ENCODE data around the gene ABCC9. TPM values are rescaled to one million over a fixed set of nuclear protein-coding genes. Genes with fewer than 3 reads are reported as not detected.

The ABCC9 gene
- total RNA-seq, 1 donor from 2014 or later, result 19.8 TPM

- no peak for TF ChIP-seq CTCF (IDR thresholded peaks at IDR 0.05)
- Histone ChIP-seq H3K4me3 (no peak overlapping the region), H3K36me3 (no peaks in the 10 kb centered on the region), H3K27ac (no peak overlapping the region), H3K27me3 (no peaks in the 10 kb centered on the region), H3K4me1 (no peaks in the 10 kb centered on the region), H3K9me3 (peaks cover 0 to 21% of the 10 kb centered on the region in 2 donors)
- intact Hi-C loops (cut with DNase I), result no loop called here
- no peak for DNase-seq (ENCODE audit: low spot score in 2 of 2)
Observed at GRCh38 chr12:21945002-21945401, 3.8 kb upstream of the ABCC9 start.

- peaks cover 0 to 15% of the 10 kb centered on the region in 2 donors for H3K9me3 ChIP-seq
- intact Hi-C loops (cut with DNase I), result loop anchor here (5.0 kb wide), 2 partner anchors 40 to 115 kb away; no protein-coding TSS in a partner anchor
- no peak for TF ChIP-seq CTCF (IDR thresholded peaks at IDR 0.05)
- H3K27ac ChIP-seq, result peak overlapping the region; percentile 67 to 79
- DNase-seq (ENCODE audit: low spot score in 2 of 2), result no peak
- H3K4me1 ChIP-seq, result no peaks in the 10 kb centered on the region
- H3K36me3 ChIP-seq, result no peaks in the 10 kb centered on the region
- no peaks in the 10 kb centered on the region for H3K27me3 ChIP-seq
- peak overlapping the region; percentile 58 to 61 for H3K4me3 ChIP-seq
Observed at GRCh38 chr12:21942377-21942703, 1.1 kb upstream of the ABCC9 start.

GRCh38 chr12:21941506-21942376 is 515 bp upstream of the ABCC9 start:
- DNase-seq (ENCODE audit: low spot score in 2 of 2), result peak in 1 of 2 donors; percentile 73
- peak overlapping the region; percentile 67 to 79 for H3K27ac ChIP-seq
- peaks cover 0 to 9% of the 10 kb centered on the region in 2 donors for H3K9me3 ChIP-seq
- H3K4me3 ChIP-seq, result peak overlapping the region; percentile 58 to 61
- H3K36me3 ChIP-seq, result no peaks in the 10 kb centered on the region
- H3K27me3 ChIP-seq, result no peaks in the 10 kb centered on the region
- TF ChIP-seq CTCF (IDR thresholded peaks at IDR 0.05), result peak; percentile 32 to 55 (median 54)
- no peaks in the 10 kb centered on the region for H3K4me1 ChIP-seq
- intact Hi-C loops (cut with DNase I), result loop anchor here (1.0 to 5.0 kb wide), 3 partner anchors 41 to 167 kb away; partner anchors contain the start of gene KCNJ8

GRCh38 chr12:21939435-21939834 is 1.8 kb downstream of the ABCC9 start:
- H3K9me3 ChIP-seq, result no peaks in the 10 kb centered on the region
- H3K36me3 ChIP-seq, result no peaks in the 10 kb centered on the region
- intact Hi-C loops (cut with DNase I), result no loop called here
- no peak for DNase-seq (ENCODE audit: low spot score in 2 of 2)
- TF ChIP-seq CTCF (IDR thresholded peaks at IDR 0.05), result no peak
- H3K27me3 ChIP-seq, result no peaks in the 10 kb centered on the region
- no peak overlapping the region for H3K27ac ChIP-seq
- no peaks in the 10 kb centered on the region for H3K4me1 ChIP-seq
- H3K4me3 ChIP-seq, result peak overlapping the region; percentile 58 to 61

- intact Hi-C loops (cut with DNase I), result no loop called here
- H3K4me3 ChIP-seq, result peak overlapping the region; percentile 58 to 61
Observed at GRCh38 chr12:21938879-21939278, 2.3 kb downstream of the ABCC9 start.

More at GRCh38 chr12:21938879-21939278, 2.3 kb downstream of the ABCC9 start:
- Histone ChIP-seq H3K36me3 (no peaks in the 10 kb centered on the region), H3K4me1 (no peaks in the 10 kb centered on the region), H3K27me3 (no peaks in the 10 kb centered on the region), H3K9me3 (no peaks in the 10 kb centered on the region), H3K27ac (no peak overlapping the region)
- TF ChIP-seq CTCF (IDR thresholded peaks at IDR 0.05), result no peak
- no peak for DNase-seq (ENCODE audit: low spot score in 2 of 2)
